ENCODE results near the gene CRMP1.
"Not testable (repeated sequence)": the region's sequence is repeated elsewhere in the genome, so short reads cannot be mapped to it uniquely, and the experiment has no call there.

Gene CRMP1

GRCh38 chr4:5863461-5864113 lies 29.3 kb downstream of the CRMP1 start:
- in situ Hi-C loops (cut with HindIII; ENCODE audit: low sequenced_read_pairs): no loop called here

- in situ Hi-C loops (cut with HindIII; ENCODE audit: low sequenced_read_pairs): no loop called here
Observed at GRCh38 chr4:5858020-5858769, 34.7 kb downstream of the CRMP1 start.

- in situ Hi-C loops (cut with HindIII; ENCODE audit: low sequenced_read_pairs): no loop called here
Observed at GRCh38 chr4:5857199-5857598, 35.7 kb downstream of the CRMP1 start.

GRCh38 chr4:5856362-5856761 lies 36.5 kb downstream of the CRMP1 start:
- in situ Hi-C loops (cut with HindIII; ENCODE audit: low sequenced_read_pairs): not testable (repeated sequence)

GRCh38 chr4:5854929-5855328 lies 38.0 kb downstream of the CRMP1 start:
- in situ Hi-C loops (cut with HindIII; ENCODE audit: low sequenced_read_pairs): no loop called here

- in situ Hi-C loops (cut with HindIII; ENCODE audit: low sequenced_read_pairs): no loop called here
Observed at GRCh38 chr4:5852523-5853202, 40.2 kb downstream of the CRMP1 start.

- in situ Hi-C loops (cut with HindIII; ENCODE audit: low sequenced_read_pairs): no loop called here
Observed at GRCh38 chr4:5851637-5852301, 41.1 kb downstream of the CRMP1 start.

GRCh38 chr4:5845035-5845905 lies 47.6 kb downstream of the CRMP1 start:
- in situ Hi-C loops (cut with HindIII; ENCODE audit: low sequenced_read_pairs): no loop called here

- in situ Hi-C loops (cut with HindIII; ENCODE audit: low sequenced_read_pairs): no loop called here
Observed at GRCh38 chr4:5843573-5844530, 49.0 kb downstream of the CRMP1 start.

- in situ Hi-C loops (cut with HindIII; ENCODE audit: low sequenced_read_pairs): no loop called here
Observed at GRCh38 chr4:5842456-5842855, 50.4 kb downstream of the CRMP1 start.

- in situ Hi-C loops (cut with HindIII; ENCODE audit: low sequenced_read_pairs): no loop called here
Observed at GRCh38 chr4:5839751-5840674, 52.9 kb downstream of the CRMP1 start.

- in situ Hi-C loops (cut with HindIII; ENCODE audit: low sequenced_read_pairs): no loop called here
Observed at GRCh38 chr4:5839332-5839731, 53.6 kb downstream of the CRMP1 start.

- in situ Hi-C loops (cut with HindIII; ENCODE audit: low sequenced_read_pairs): not testable (repeated sequence)
Observed at GRCh38 chr4:5837483-5837882, 55.4 kb downstream of the CRMP1 start.

GRCh38 chr4:5836943-5837342 lies 55.9 kb downstream of the CRMP1 start:
- in situ Hi-C loops (cut with HindIII; ENCODE audit: low sequenced_read_pairs): no loop called here

- in situ Hi-C loops (cut with HindIII; ENCODE audit: low sequenced_read_pairs): no loop called here
Observed at GRCh38 chr4:5828005-5828391, 64.9 kb downstream of the CRMP1 start.

GRCh38 chr4:5827108-5828004 lies 65.5 kb downstream of the CRMP1 start:
- in situ Hi-C loops (cut with HindIII; ENCODE audit: low sequenced_read_pairs): no loop called here

- in situ Hi-C loops (cut with HindIII; ENCODE audit: low sequenced_read_pairs): no loop called here
Observed at GRCh38 chr4:5826437-5827107, 66.3 kb downstream of the CRMP1 start.
